Ureter (tissue), 1 donor: Measurements from ENCODE around the gene CLDN4. TPM values are rescaled to one million over a fixed set of nuclear protein-coding genes. Genes with fewer than 3 reads are reported as not detected.
"Not testable (repeated sequence)": the region's sequence is repeated elsewhere in the genome, so short reads cannot be mapped to it uniquely, and the experiment has no call there.

Source experiments
- DNase-seq: peaks from one replicate; pipeline ENCODE4 v3.0.0-alpha.2; 2020; ENCODE audit warnings: low spot score
- total RNA-seq: library from RNA; stranded (reverse); gene quantifications from one replicate; pipeline ENCODE4 v1.2.4, GENCODE V29; 2023
- donor health status: DM: yes; HTN: yes; CAD: no.

Gene CLDN4
- total RNA-seq = 244 TPM

- DNase-seq = peak; percentile 93
Measured at GRCh38 chr7:73830681-73831583, at the start of gene CLDN4. Gene CLDN4, plus strand, starts transcription at chr7:73830996. Its CDS starts 206 bp downstream, at chr7:73831202.

- no peak for DNase-seq
Measured at GRCh38 chr7:73786588-73786987, 44.2 kb upstream of the CLDN4 start.

GRCh38 chr7:73787786-73788048 lies 43.1 kb upstream of the CLDN4 start:
- DNase-seq = not testable (repeated sequence)

GRCh38 chr7:73789051-73789450 lies 41.7 kb upstream of the CLDN4 start:
- DNase-seq = no peak

- not testable (repeated sequence) for DNase-seq
Measured at GRCh38 chr7:73791170-73791690, 39.6 kb upstream of the CLDN4 start.

- DNase-seq = not testable (repeated sequence)
Measured at GRCh38 chr7:73795188-73795587, 35.6 kb upstream of the CLDN4 start.

- DNase-seq = not testable (repeated sequence)
Measured at GRCh38 chr7:73796656-73797055, 34.1 kb upstream of the CLDN4 start.

GRCh38 chr7:73797176-73797575 lies 33.6 kb upstream of the CLDN4 start:
- not testable (repeated sequence) for DNase-seq

GRCh38 chr7:73799282-73800141 lies 31.3 kb upstream of the CLDN4 start:
- no peak for DNase-seq

- no peak for DNase-seq
Measured at GRCh38 chr7:73801577-73801976, 29.2 kb upstream of the CLDN4 start.

- DNase-seq = peak; percentile 25
Measured at GRCh38 chr7:73802459-73802858, 28.3 kb upstream of the CLDN4 start.

GRCh38 chr7:73809467-73809951 lies 21.3 kb upstream of the CLDN4 start:
- DNase-seq = peak; percentile 55

- peak; percentile 32 for DNase-seq
Measured at GRCh38 chr7:73810998-73811360, 19.8 kb upstream of the CLDN4 start.

- DNase-seq = peak; percentile 63
Measured at GRCh38 chr7:73811760-73812168, 19.0 kb upstream of the CLDN4 start.

- DNase-seq = no peak
Measured at GRCh38 chr7:73812996-73813395, 17.8 kb upstream of the CLDN4 start.

- no peak for DNase-seq
Measured at GRCh38 chr7:73815436-73815835, 15.4 kb upstream of the CLDN4 start.

GRCh38 chr7:73817121-73817520 lies 13.7 kb upstream of the CLDN4 start:
- no peak for DNase-seq

GRCh38 chr7:73820013-73820412 lies 10.8 kb upstream of the CLDN4 start:
- no peak for DNase-seq

- not testable (repeated sequence) for DNase-seq
Measured at GRCh38 chr7:73821597-73822285, 9.1 kb upstream of the CLDN4 start.

- DNase-seq = peak; percentile 73
Measured at GRCh38 chr7:73822319-73823173, 8.2 kb upstream of the CLDN4 start.

- no peak for DNase-seq
Measured at GRCh38 chr7:73823257-73823656, 7.5 kb upstream of the CLDN4 start.
